Measurements from ENCODE around the gene ACAA1.
"Not testable (repeated sequence)": the region's sequence is repeated elsewhere in the genome, so short reads cannot be mapped to it uniquely, and the experiment has no call there.

The ACAA1 gene

GRCh38 chr3:38101811-38102443 lies 35.0 kb downstream of the ACAA1 start:
- no peak for DNase-seq

DNA sequence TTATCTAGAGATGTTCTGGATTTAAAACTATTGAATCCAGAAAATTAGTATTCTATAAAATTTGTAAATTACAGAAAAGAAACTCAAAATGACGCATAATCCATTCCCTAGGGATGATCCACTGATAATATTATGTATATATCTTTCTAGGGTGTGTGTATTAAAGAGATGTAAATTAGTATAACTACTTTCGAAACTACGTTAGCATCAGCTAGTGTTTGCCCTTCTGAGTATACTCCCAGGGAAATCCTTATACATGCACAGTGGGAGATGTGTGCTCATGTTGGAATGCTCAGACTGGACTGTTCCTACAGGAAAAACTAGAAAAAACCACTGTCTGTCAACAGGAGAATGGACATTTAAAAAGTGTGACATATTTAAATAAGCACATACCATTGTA lies 36.4 kb downstream of the ACAA1 start:
- no peak for DNase-seq

DNA sequence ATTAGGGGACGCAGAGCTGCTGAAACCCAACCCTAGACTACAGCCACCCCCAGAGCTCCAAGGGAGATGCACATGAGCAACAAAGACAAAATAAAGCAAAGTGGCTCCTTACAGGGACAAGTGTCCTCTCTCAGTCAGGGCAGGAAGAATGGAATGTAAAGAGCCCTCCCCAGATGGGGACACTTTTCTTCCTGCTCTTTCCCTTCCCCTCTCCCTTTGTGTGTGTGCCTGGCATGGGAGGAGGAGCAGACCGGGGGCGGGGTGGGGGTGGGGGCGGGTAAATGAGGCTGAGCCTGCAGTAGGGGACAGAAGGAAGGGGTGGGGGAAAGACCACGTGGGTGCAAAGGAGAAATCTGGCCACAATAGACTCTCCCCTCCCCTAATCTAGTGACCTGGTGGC lies 37.4 kb downstream of the ACAA1 start:
- no peak for DNase-seq

DNA sequence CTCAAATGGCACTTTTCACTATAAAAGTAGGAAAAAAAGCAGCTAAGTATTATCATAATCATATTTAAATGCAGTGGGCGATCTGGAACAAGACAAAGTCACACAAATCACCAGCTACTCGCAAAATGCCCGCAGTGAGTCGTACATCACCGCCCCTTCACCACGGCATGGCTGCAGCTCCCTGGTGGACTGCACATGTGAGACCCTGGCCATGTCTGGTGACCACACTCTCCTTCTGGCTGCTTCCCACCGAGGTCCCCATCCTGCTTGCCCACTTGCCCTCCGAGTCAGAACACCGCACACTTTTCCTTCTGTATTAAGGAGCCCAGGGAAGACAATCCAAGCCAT lies 38.6 kb downstream of the ACAA1 start:
- no peak for DNase-seq

DNA sequence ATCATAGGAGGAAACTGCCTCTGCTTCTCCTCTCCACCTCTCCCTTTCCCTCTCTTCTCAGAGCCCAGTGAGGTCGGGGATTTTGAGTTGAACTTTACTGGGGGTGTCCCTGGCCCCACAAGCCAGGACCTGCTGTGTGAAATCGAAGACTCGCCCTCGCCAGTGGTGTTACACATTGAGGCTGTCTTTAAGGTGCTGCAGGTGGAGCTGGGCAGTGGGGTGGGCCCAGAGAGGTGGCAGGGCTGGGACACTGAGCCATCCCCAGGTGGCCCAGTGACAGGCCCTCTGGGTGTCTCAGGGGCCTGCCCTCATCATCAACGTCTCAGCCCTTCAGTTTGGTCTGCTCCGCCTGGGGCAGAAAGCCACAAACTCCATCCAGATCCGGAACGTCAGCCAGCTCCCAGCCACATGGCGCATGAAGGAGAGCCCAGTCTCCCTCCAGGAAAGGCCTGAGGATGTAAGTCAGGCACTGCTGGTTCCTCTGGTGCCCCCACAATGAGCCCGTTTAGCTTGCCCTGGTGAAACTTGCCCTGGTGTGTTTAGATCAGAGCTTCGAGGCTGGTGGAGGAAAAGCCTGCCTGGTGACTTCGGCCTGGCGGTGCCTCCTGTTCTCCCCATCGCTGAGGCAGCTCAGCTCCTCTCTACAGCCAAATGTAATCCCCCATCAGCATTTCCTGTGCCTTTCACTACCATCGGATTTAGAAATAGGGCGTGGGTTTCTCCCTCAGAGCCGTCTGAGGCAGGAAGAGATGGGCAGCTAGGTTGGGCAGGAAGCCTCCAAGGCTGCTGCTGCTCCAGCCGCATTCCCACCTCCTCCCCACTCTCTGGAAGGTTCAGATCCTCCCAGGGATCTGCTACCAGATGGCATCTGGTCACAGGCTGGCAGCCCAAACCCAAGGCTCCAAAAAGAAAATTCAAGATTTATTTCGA lies 39.2 kb downstream of the ACAA1 start:
- DNase-seq = no peak

- DNase-seq = no peak
Observed at GRCh38 chr3:38095669-38096483, 41.1 kb downstream of the ACAA1 start.

DNA sequence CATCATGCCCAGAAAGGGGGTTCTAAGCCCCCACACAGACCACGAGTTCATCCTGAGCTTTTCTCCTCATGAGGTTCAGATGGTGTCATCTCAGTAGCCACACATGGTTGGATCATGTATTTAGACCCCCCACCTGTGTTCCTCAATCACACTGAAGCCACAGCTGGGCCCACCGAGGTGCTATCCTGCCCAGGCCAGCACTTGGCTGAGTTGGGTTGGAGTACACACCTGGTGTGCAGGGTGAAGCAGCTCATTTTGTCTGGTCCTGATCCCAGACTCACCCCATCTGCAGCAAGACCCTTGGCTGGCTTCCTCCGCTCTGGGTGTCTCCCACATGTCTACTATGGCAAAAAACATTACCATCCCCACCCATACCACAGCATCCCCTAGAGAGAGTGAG lies 41.9 kb downstream of the ACAA1 start:
- no peak for DNase-seq

DNA sequence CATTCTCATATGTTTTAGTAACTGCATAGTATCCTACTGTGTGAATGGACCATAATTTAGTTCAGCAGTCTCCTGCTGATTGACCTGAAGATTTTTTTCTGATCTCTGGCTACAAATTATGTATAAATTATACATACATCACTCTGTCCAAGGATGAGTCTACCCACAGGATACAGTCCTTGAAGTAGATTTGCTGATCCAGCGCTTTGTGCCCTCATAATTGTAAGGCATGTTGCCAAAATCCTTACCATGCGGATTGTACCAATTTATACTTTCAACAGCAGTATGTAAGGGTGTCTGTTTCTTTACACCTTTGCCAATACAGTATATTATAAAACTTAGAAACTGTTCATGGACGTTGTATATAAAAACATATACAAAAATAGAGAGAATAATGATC lies 46.5 kb downstream of the ACAA1 start:
- DNase-seq = no peak

DNA sequence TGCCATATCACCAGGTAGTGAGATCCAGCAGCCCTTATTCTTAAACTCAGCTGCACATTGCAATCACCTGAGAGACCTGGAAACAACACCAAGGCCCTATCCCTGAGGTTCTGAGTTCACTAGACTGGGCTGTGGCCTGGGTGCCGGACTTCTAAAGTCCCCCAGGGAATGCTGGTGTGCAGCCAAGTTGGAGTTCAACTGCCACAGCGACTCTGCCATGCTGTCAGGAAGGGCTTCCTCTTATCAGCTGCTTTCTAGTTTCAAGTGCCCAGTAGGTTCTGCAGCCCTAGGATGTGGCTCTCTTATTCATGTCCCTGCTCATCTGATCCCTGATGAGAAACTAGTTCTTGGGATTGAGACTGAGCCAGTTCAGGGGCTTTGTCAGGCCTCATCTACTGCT lies 47.8 kb downstream of the ACAA1 start:
- DNase-seq = no peak

- DNase-seq = no peak
Observed at GRCh38 chr3:38088126-38089078, 48.5 kb downstream of the ACAA1 start.

DNA sequence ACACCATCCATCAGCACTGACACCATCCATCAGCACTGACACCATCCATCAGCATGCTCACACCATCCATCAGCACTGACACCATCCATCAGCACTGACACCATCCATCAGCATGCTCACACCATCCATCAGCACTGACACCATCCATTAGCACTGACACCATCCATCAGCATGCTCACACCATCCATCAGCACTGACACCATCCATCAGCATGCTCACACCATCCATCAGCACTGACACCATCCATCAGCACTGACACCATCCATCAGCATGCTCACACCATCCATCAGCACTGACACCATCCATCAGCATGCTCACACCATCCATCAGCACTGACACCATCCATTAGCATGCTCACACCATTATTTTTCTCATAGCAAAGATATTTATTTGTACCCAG lies 49.6 kb downstream of the ACAA1 start:
- DNase-seq = not testable (repeated sequence)

- DNase-seq = no peak
Observed at GRCh38 chr3:38086496-38086895, 50.4 kb downstream of the ACAA1 start.

DNA sequence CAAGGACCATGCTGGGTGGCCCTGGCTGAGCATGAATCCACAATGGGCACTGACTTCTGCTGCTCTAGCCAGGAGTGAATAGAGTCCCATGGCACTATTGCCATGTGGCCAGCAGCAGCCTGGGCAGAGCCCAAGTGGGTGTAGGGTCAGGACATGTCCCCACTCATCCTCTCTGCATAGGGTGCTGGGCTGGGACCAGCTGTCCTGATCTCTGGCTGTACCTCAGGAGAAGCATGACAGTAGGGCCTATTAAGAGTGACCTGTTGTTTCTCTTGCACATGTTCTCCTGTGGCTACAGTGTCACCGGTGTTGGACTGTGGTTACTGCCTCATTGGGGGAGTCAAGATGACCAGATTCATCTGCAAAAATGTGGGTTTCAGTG lies 51.0 kb downstream of the ACAA1 start:
- DNase-seq = no peak

GRCh38 chr3:38085311-38085942 lies 51.5 kb downstream of the ACAA1 start:
- no peak for DNase-seq

- DNase-seq = no peak
Observed at GRCh38 chr3:38084334-38085310, 52.3 kb downstream of the ACAA1 start.

DNA sequence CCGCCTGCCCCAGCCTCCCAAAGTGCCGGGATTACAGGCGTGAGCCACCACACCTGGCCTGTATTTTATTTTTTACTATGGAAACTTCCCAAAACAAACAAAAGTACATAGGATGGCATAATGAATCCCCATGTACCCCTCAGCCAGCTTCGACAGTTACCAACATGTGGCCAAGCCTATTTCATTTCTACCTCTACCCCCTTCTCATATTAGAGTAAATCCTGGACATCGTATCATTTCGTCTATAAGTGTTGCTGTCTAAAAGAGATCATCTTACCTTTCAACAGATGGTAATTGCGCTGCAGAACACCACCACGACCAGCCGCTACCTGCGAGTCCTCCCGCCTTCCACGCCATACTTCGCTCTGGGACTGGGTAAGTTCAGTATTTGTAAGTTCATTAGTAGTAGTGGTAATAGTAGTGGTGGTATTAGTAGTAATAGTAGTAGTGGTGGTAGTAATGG lies 53.0 kb downstream of the ACAA1 start:
- no peak for DNase-seq

DNA sequence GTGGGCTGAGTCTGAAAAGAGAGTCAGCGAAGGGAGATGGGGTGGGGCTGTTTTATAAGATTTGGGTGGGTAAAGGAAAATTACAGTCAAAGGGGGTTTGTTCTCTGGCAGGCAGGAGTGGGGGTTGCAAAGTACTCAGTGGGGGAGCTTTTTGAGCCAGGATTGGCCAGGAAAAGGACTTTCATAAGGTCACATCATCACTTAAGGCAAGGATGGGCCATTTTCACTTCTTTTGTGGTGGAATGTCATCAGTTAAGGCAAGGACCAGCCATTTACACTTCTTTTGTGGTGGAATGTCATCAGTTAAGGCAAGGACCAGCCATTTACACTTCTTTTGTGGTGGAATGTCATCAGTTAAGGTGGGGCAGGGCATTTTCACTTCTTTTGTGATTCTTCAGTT lies 53.7 kb downstream of the ACAA1 start:
- DNase-seq = not testable (repeated sequence)

DNA sequence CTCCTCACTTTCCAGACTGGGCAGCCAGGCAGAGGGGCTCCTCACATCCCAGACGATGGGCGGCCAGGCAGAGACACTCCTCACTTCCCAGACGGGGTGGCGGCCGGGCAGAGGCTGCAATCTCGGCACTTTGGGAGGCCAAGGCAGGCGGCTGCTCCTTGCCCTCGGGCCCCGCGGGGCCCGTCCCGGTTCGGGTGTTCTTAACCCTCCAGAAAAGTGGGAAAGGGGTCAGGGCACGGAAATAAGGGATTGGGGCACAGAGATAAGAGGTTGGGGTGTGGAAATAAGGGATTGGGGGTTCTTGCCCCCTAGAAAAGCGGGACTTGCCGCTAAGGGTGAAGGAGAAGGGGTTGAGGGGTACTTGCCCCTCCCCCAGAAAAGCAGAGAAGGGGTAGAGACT lies 54.6 kb downstream of the ACAA1 start:
- DNase-seq = not testable (repeated sequence)

DNA sequence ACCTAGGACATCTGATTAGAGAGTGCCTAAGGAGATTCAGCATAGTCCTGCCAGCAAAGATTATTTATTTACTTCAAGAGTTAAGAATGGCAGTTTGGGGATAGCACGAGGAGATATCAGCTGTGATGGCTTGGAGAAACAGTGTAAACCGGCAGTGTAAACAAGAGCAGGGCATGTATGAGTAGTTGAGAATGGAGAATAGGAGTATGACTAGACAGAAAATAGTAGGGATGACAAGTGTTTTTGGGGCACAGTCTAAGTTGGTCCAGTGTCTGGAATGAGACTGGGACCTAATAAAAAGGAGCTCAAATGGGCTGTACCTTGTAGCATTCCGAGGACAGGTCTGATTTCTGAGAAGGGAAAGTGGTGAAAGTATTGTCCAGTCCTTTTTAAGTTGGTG lies 59.9 kb downstream of the ACAA1 start:
- not testable (repeated sequence) for DNase-seq

Measured in NCI-H526 (cell line).